Coronary artery (tissue), 2 donors: ENCODE data around the gene GPC6.

Experiments
- DNase-seq: peaks from one replicate; pipeline ENCODE4 v3.0.0-alpha.2; 2017; ENCODE audit warnings: low spot score
- H3K27ac ChIP-seq, 2 donors: fragments of 200-600 bp; sonication (generic); one replicate each; pipeline ENCODE4 v1.5.1; 2016 to 2019
- H3K4me3 ChIP-seq: fragments of 200-600 bp; sonication (generic); 2 replicates; pipeline ENCODE4 v1.5.1; 2016; ENCODE audit warnings: mild to moderate bottlenecking, moderate library complexity
- CTCF ChIP-seq: fragments of 200-600 bp; sonication (generic); IDR thresholded peaks from one replicate; pipeline ENCODE4 v1.5.1; 2019; ENCODE audit warnings: antibody characterized with exemption

Gene GPC6

GRCh38 chr13:93549326-93550005 is 322.9 kb downstream of the GPC6 start:
- no peak for TF ChIP-seq CTCF
- DNase-seq, result peak; percentile 71
- H3K27ac ChIP-seq, result peak overlapping the region in 1 of 2 donors; percentile 68

GRCh38 chr13:93550236-93550635 is 323.6 kb downstream of the GPC6 start:
- TF ChIP-seq CTCF, result no peak
- Histone ChIP-seq H3K4me3 (no peak overlapping the region), H3K27ac (no peak overlapping the region)
- DNase-seq, result no peak

More at GRCh38 chr13:93549326-93550005, 322.9 kb downstream of the GPC6 start:
- H3K4me3 ChIP-seq, result peak overlapping the region; percentile 37

GRCh38 chr13:93552596-93552995 is 326.0 kb downstream of the GPC6 start:
- H3K27ac ChIP-seq, result no peak overlapping the region
- no peak for DNase-seq
- no peak overlapping the region for H3K4me3 ChIP-seq
- TF ChIP-seq CTCF, result no peak

- no peak for TF ChIP-seq CTCF
- Histone ChIP-seq H3K4me3 (no peak overlapping the region), H3K27ac (peak overlapping the region in 1 of 2 donors; percentile 42)
- DNase-seq, result no peak
Measured at GRCh38 chr13:93554514-93554913, 327.9 kb downstream of the GPC6 start.

GRCh38 chr13:93558637-93559036 is 332.0 kb downstream of the GPC6 start:
- H3K4me3 ChIP-seq, result no peak overlapping the region
- H3K27ac ChIP-seq, result no peak overlapping the region
- no peak for DNase-seq
- no peak for TF ChIP-seq CTCF

- TF ChIP-seq CTCF, result no peak
- DNase-seq, result no peak
- Histone ChIP-seq H3K4me3 (no peak overlapping the region), H3K27ac (no peak overlapping the region)
Measured at GRCh38 chr13:93559718-93560117, 333.1 kb downstream of the GPC6 start.

- no peak overlapping the region for H3K27ac ChIP-seq
- no peak for TF ChIP-seq CTCF
- no peak overlapping the region for H3K4me3 ChIP-seq
- DNase-seq, result no peak
Measured at GRCh38 chr13:93561576-93562225, 335.1 kb downstream of the GPC6 start.
